H9 (cell line): ENCODE measurements around the gene C3orf52. TPM values are rescaled to one million over a fixed set of nuclear protein-coding genes. Genes with fewer than 3 reads are reported as not detected.

ENCODE experiments used
- DNase-seq: peaks from one replicate; pipeline ENCODE4 v3.0.0-alpha.2; 2017
- H2AFZ ChIP-seq: one replicate; pipeline ENCODE4 v1.6.1; 2013; ENCODE audit warnings: mild to moderate bottlenecking, low read length, control low read depth, moderate library complexity
- H2AK5ac ChIP-seq: 2 replicates; pipeline ENCODE4 v1.6.1; 2013; ENCODE audit warnings: low read length, control low read depth, mixed read lengths; ENCODE audit not compliant: insufficient read length
- H2BK120ac ChIP-seq: one replicate; pipeline ENCODE4 v1.6.1; 2013; ENCODE audit warnings: low read depth, mild to moderate bottlenecking, low read length, control low read depth, inconsistent platforms; ENCODE audit not compliant: poor library complexity, severe bottlenecking
- H2BK12ac ChIP-seq: 2 replicates; pipeline ENCODE4 v1.6.1; 2013; ENCODE audit warnings: low read length, control low read depth, mixed read lengths, low read depth; ENCODE audit not compliant: insufficient read length
- H2BK15ac ChIP-seq: 2 replicates; pipeline ENCODE4 v1.6.1; 2013; ENCODE audit warnings: low read depth, low read length, control low read depth
- H2BK20ac ChIP-seq: one replicate; pipeline ENCODE4 v1.6.1; 2013; ENCODE audit warnings: low read depth, mild to moderate bottlenecking, low read length, control low read depth, inconsistent platforms; ENCODE audit not compliant: poor library complexity, severe bottlenecking
- H2BK5ac ChIP-seq: 2 replicates; pipeline ENCODE4 v1.6.1; 2013; ENCODE audit warnings: low read length, control low read depth, mixed read lengths; ENCODE audit not compliant: insufficient read length
- H3K14ac ChIP-seq: 2 replicates; pipeline ENCODE4 v1.6.1; 2013; ENCODE audit warnings: low read length, control low read depth; ENCODE audit not compliant: insufficient read depth
- H3K18ac ChIP-seq: 2 replicates; pipeline ENCODE4 v1.6.1; 2013; ENCODE audit warnings: low read depth, mild to moderate bottlenecking, mixed read lengths, low read length, control low read depth; ENCODE audit not compliant: insufficient read length
- H3K23ac ChIP-seq: 2 replicates; pipeline ENCODE4 v1.6.1; 2013; ENCODE audit warnings: low read length, control low read depth, mixed read lengths, low read depth; ENCODE audit not compliant: insufficient read length
- H3K23me2 ChIP-seq: 2 replicates; pipeline ENCODE4 v1.6.1; 2013; ENCODE audit warnings: low read depth, mild to moderate bottlenecking, mixed read lengths, low read length, control low read depth; ENCODE audit not compliant: insufficient read length, poor library complexity, severe bottlenecking
- H3K27ac ChIP-seq: 2 replicates; pipeline ENCODE4 v1.5.1; 2013; ENCODE audit warnings: low read length, control low read depth, mixed read lengths, low read depth; ENCODE audit not compliant: insufficient read length
- H3K27me3 ChIP-seq: 2 replicates; pipeline ENCODE4 v1.6.1; 2013; ENCODE audit warnings: low read length, control low read depth, inconsistent platforms; ENCODE audit not compliant: insufficient read depth
- H3K4ac ChIP-seq: 2 replicates; pipeline ENCODE4 v1.6.1; 2013; ENCODE audit warnings: low read depth, mild to moderate bottlenecking, control low read depth, inconsistent platforms, low read length, moderate library complexity
- H3K4me1 ChIP-seq: 2 replicates; pipeline ENCODE4 v1.6.1; 2013; ENCODE audit warnings: low read length, control low read depth, inconsistent platforms; ENCODE audit not compliant: insufficient read depth
- H3K4me2 ChIP-seq: 2 replicates; pipeline ENCODE4 v1.6.1; 2013; ENCODE audit warnings: low read length, control low read depth, mixed read lengths; ENCODE audit not compliant: insufficient read length, insufficient read depth
- H3K56ac ChIP-seq: 2 replicates; pipeline ENCODE4 v1.6.1; 2013; ENCODE audit warnings: low read depth, mild to moderate bottlenecking, mixed read lengths, low read length, control low read depth; ENCODE audit not compliant: insufficient read length
- H3K79me1 ChIP-seq: 2 replicates; pipeline ENCODE4 v1.6.1; 2013; ENCODE audit warnings: low read depth, mild to moderate bottlenecking, moderate library complexity, low read length, control low read depth, inconsistent platforms; ENCODE audit not compliant: insufficient read depth, poor library complexity, severe bottlenecking
- H3K79me2 ChIP-seq: 2 replicates; pipeline ENCODE4 v1.6.1; 2013; ENCODE audit warnings: low read length, control low read depth, inconsistent platforms; ENCODE audit not compliant: insufficient read depth
- H3K9ac ChIP-seq: 2 replicates; pipeline ENCODE4 v1.6.1; 2013; ENCODE audit warnings: low read length, control low read depth, mixed read lengths; ENCODE audit not compliant: insufficient read length; ENCODE audit errors: extremely low read depth
- H3K9me3 ChIP-seq: one replicate; pipeline ENCODE4 v1.6.1; 2013; ENCODE audit warnings: low read depth, low read length, inconsistent platforms; ENCODE audit not compliant: control insufficient read depth
- H3T11ph ChIP-seq: one replicate; pipeline ENCODE4 v1.6.1; 2013; ENCODE audit warnings: mild to moderate bottlenecking, low read length, control low read depth, inconsistent platforms
- H4K20me1 ChIP-seq: one replicate; pipeline ENCODE4 v1.6.1; 2013; ENCODE audit not compliant: control insufficient read depth, insufficient read length, insufficient read depth
- H4K5ac ChIP-seq: 2 replicates; pipeline ENCODE4 v1.6.1; 2013; ENCODE audit warnings: low read depth, mild to moderate bottlenecking, mixed read lengths, low read length, control low read depth; ENCODE audit not compliant: insufficient read length
- H4K8ac ChIP-seq: replicated peaks from 2 replicates; pipeline ENCODE4 v1.6.1; 2013; ENCODE audit warnings: low read length, control low read depth, mixed read lengths, low read depth; ENCODE audit not compliant: insufficient read length
- H4K91ac ChIP-seq: 2 replicates; pipeline ENCODE4 v1.6.1; 2013; ENCODE audit warnings: low read depth, mild to moderate bottlenecking, moderate library complexity, mixed read lengths, low read length, control low read depth; ENCODE audit not compliant: insufficient read length
- H3K27ac Mint-ChIP-seq, 3 experiments: 2 replicates in 2 of 3; 3 replicates in 1 of 3; pipeline ENCODE4 v1.8.0; 2020 to 2021; ENCODE audit warnings: mixed read lengths in 3 of 3, mild to moderate bottlenecking in 1 of 3, moderate library complexity in 1 of 3
- H3K27me3 Mint-ChIP-seq: 2 replicates; pipeline ENCODE4 v1.8.0; 2021; ENCODE audit warnings: low read depth, mild to moderate bottlenecking, moderate library complexity, mixed read lengths
- H3K36me3 Mint-ChIP-seq, 3 experiments: 2 replicates in 2 of 3; 3 replicates in 1 of 3; pipeline ENCODE4 v1.8.0; 2020 to 2021; ENCODE audit warnings: low read depth in 3 of 3, mixed read lengths in 3 of 3; ENCODE audit not compliant: insufficient read depth in 1 of 3
- H3K4me1 Mint-ChIP-seq, 2 experiments: 2 replicates each; pipeline ENCODE4 v1.8.0; 2020; ENCODE audit warnings: mixed read lengths in 2 of 2
- H3K4me3 Mint-ChIP-seq, 2 experiments: 2 replicates in 1 of 2; 3 replicates in 1 of 2; pipeline ENCODE4 v1.8.0; 2020 to 2021; ENCODE audit warnings: mild to moderate bottlenecking in 2 of 2, mixed read lengths in 2 of 2, moderate library complexity in 1 of 2
- H3K9me3 Mint-ChIP-seq, 2 experiments: 2 replicates in 1 of 2; 3 replicates in 1 of 2; pipeline ENCODE4 v1.8.0; 2020; ENCODE audit warnings: mild to moderate bottlenecking in 2 of 2, mixed read lengths in 2 of 2, moderate library complexity in 1 of 2
- CTCF ChIP-seq: fragments of 200-600 bp; sonication (generic); conservative IDR thresholded peaks from 3 replicates; pipeline ENCODE4 v1.8.0; 2021; ENCODE audit warnings: antibody characterized with exemption, mild to moderate bottlenecking
- WGBS: extraction: QIAGEN DNeasy Blood & Tissue Kit; methylation state at CpG from one replicate; pipeline ENCODE4 v1.1.7; 2013; ENCODE audit warnings: missing lambda C conversion rate, low lambda C conversion rate, mixed read lengths; ENCODE audit not compliant: insufficient read length; ENCODE audit errors: extremely low coverage; 5-methylcytosine and 5-hydroxymethylcytosine counted together
- total RNA-seq: library from RNA; stranded (reverse); gene quantifications from 2 replicates; pipeline ENCODE4 v1.2.1, GENCODE V29; 2021

C3orf52 gene
- total RNA-seq, 1 experiment from 2014 or later, result 11.2 TPM

GRCh38 chr3:112117415-112117814 lies 31.2 kb downstream of the C3orf52 start:
- no peak overlapping the region for H3K14ac ChIP-seq
- WGBS, result no CpG with 5 or more reads among the region's 1 CpG
- H2BK12ac ChIP-seq, result no peak overlapping the region
- Mint-ChIP-seq H3K36me3 (peaks cover 10 to 18% (median 14%) of the 10 kb centered on the region in 3 experiments; a peak in 4 of 7 replicates), H3K9me3 (no peaks in the 10 kb centered on the region), H3K27ac (0 out of 7 replicates have a peak overlapping the region, but pooled peaks of 1 of the 3 experiments have one; percentile 34), H3K4me3 (no peak overlapping the region), H3K4me1 (peaks cover 24 to 28% of the 10 kb centered on the region in 2 experiments), H3K27me3 (no peaks in the 10 kb centered on the region)
- DNase-seq, result no peak
- H2BK120ac ChIP-seq, result no peak overlapping the region
- no peaks in the 10 kb centered on the region for H3K27me3 ChIP-seq
- H3K79me2 ChIP-seq, result no peaks in the 10 kb centered on the region
- H3K27ac ChIP-seq, result no peak overlapping the region
- H3K9ac ChIP-seq, result no peak overlapping the region
- H3K56ac ChIP-seq, result no peak overlapping the region
- H3K4ac ChIP-seq, result no peak overlapping the region
- H2BK15ac ChIP-seq, result no peak overlapping the region
- H4K5ac ChIP-seq, result no peak overlapping the region
- no peaks in the 10 kb centered on the region for H3K4me1 ChIP-seq
- H3K9me3 ChIP-seq, result no peaks in the 10 kb centered on the region
- no peak overlapping the region for H2BK20ac ChIP-seq
- H3K23me2 ChIP-seq, result no peaks in the 10 kb centered on the region
- H4K91ac ChIP-seq, result no peak overlapping the region
- H2AK5ac ChIP-seq, result no peak overlapping the region
- H4K8ac ChIP-seq, result no peak overlapping the region
- H3T11ph ChIP-seq, result no peak overlapping the region
- no peaks in the 10 kb centered on the region for H4K20me1 ChIP-seq
- no peak overlapping the region for H3K23ac ChIP-seq
- H3K18ac ChIP-seq, result no peak overlapping the region
- H3K79me1 ChIP-seq, result no peaks in the 10 kb centered on the region
- no peak overlapping the region for H2AFZ ChIP-seq
- TF ChIP-seq CTCF, result no peak
- H2BK5ac ChIP-seq, result no peak overlapping the region
- no peak overlapping the region for H3K4me2 ChIP-seq
